BLaER1 treated with 17β-estradiol and CSF1 and Interleukin-3, amounts not matched to agents 10 nM and 100 nM (cell line): ENCODE data around the gene CXXC5.

ENCODE experiments used
- H3K27ac ChIP-seq, 11 experiments: shearing (Covaris generic); formaldehyde crosslinking; 2 replicates each; pipeline ENCODE4 v1.8.1; 2022
- H3K27me3 ChIP-seq, 11 experiments: shearing (Covaris generic); formaldehyde crosslinking; 2 replicates each; pipeline ENCODE4 v1.8.1; 2022
- H3K36me3 ChIP-seq, 11 experiments: shearing (Covaris generic); formaldehyde crosslinking; 2 replicates each; pipeline ENCODE4 v1.8.1; 2022
- H3K4me1 ChIP-seq, 10 experiments: shearing (Covaris generic); formaldehyde crosslinking; 2 replicates each; pipeline ENCODE4 v1.8.1; 2022
- H3K4me2 ChIP-seq, 11 experiments: shearing (Covaris generic); formaldehyde crosslinking; 2 replicates each; pipeline ENCODE4 v1.8.1; 2022
- H3K4me3 ChIP-seq, 10 experiments: shearing (Covaris generic); formaldehyde crosslinking; 2 replicates each; pipeline ENCODE4 v1.8.1; 2022
- H3K9ac ChIP-seq, 11 experiments: shearing (Covaris generic); formaldehyde crosslinking; 2 replicates each; pipeline ENCODE4 v1.8.1; 2022
- H3K9me3 ChIP-seq, 11 experiments: shearing (Covaris generic); formaldehyde crosslinking; replicated peaks in 1 of 11; 2 replicates each; pipeline ENCODE4 v1.8.1; 2022
- H4K20me1 ChIP-seq, 11 experiments: shearing (Covaris generic); formaldehyde crosslinking; 2 replicates each; pipeline ENCODE4 v1.8.1; 2022
- Cebpa-rat ChIP-seq, 11 experiments: shearing (Covaris generic); IDR thresholded peaks; 2 replicates each; pipeline ENCODE4 v1.8.1; 2022

Gene CXXC5

DNA sequence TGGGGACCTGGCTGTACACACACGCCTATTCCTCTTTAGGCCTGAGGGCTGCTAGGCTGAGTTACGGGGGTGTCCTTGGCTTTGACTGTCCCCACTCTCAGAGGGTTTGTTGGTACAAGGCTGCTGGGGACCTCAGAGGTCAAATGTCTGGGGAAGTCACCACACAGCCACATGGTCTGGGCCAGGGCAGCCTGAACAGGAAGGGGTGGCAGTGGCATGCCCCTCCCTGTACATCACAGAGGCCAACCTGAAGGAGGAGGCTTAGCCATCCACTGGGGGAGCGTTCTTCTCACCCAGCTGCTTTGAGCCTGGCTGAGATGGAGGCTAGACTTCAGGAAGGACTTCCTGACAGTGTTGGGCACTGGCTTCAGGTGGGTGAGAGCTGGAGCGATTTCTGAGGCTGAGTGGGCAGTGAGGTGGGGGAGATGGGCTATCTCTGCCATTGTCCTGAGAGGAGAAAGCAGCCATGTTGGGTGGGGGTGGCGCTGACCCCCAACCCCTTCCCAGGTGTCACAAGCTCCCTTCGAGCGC, 36.3 kb downstream of the CXXC5 start:
- TF ChIP-seq Cebpa-rat (IDR thresholded peaks at IDR 0.05), result no peak
- H3K36me3 ChIP-seq, result peaks cover 0 to 31% (median 22%) of the 10 kb centered on the region in 11 experiments; a peak in 19 of 22 replicates
- H3K27ac ChIP-seq, result peak overlapping the region in 8 of 11 experiments; percentile 15 to 79 (median 59); a peak in 15 of 22 replicates
- H3K9me3 ChIP-seq, result no peaks in the 10 kb centered on the region
- no peaks in the 10 kb centered on the region; a peak in 1 of 22 replicates for H3K27me3 ChIP-seq
- peaks cover 57 to 98% (median 90%) of the 10 kb centered on the region in 10 experiments for H3K4me1 ChIP-seq
- peak overlapping the region in 1 of 10 experiments; percentile 24; a peak in 2 of 20 replicates for H3K4me3 ChIP-seq
- H4K20me1 ChIP-seq, result peaks cover 0 to 64% (median 36%) of the 10 kb centered on the region in 11 experiments; a peak in 15 of 22 replicates
- peak overlapping the region in 8 of 11 experiments; percentile 37 to 70 (median 59); a peak in 15 of 22 replicates for H3K9ac ChIP-seq
- H3K4me2 ChIP-seq, result peak overlapping the region; percentile 64 to 96 (median 86)

GRCh38 chr5:139684881-139685749, 37.0 kb downstream of the CXXC5 start:
- no peaks in the 10 kb centered on the region for H3K9me3 ChIP-seq
- H3K4me3 ChIP-seq, result no peak overlapping the region; a peak in 1 of 20 replicates
- H3K4me2 ChIP-seq, result peak overlapping the region; percentile 64 to 96 (median 86)
- H3K36me3 ChIP-seq, result peaks cover 0 to 24% (median 18%) of the 10 kb centered on the region in 11 experiments; a peak in 19 of 22 replicates
- no peaks in the 10 kb centered on the region; a peak in 1 of 22 replicates for H3K27me3 ChIP-seq
- peaks cover 62 to 100% (median 93%) of the 10 kb centered on the region in 10 experiments for H3K4me1 ChIP-seq
- H3K9ac ChIP-seq, result peak overlapping the region in 8 of 11 experiments; percentile 37 to 70 (median 59); a peak in 15 of 22 replicates
- TF ChIP-seq Cebpa-rat (IDR thresholded peaks at IDR 0.05), result no peak
- H4K20me1 ChIP-seq, result peaks cover 0 to 64% (median 29%) of the 10 kb centered on the region in 11 experiments; a peak in 14 of 22 replicates
- H3K27ac ChIP-seq, result peak overlapping the region in 8 of 11 experiments; percentile 10 to 79 (median 59); a peak in 14 of 22 replicates

DNA sequence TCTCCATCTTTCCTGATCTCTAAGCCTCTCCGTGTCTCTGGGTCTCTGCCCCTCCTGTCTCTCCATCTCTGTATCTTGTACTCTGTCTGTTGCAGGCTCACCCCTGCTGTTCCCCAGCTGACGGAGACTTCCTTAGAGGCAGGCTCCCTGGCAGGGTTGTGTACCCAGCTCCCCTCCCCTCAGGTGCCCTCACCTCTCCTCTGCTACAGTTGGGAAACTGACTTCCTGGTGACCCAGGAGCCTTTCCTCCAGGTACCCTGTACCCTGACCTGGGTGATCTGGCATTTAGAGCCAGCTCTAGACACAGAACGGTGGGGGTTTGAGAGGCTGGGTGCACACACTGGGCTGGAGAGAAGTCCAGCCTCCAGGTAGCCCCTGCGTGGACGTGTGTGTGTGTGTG, 37.7 kb downstream of the CXXC5 start:
- H3K4me3 ChIP-seq, result no peak overlapping the region
- peaks cover 0 to 17% (median 11%) of the 10 kb centered on the region in 11 experiments; a peak in 18 of 22 replicates for H3K36me3 ChIP-seq
- H3K27me3 ChIP-seq, result no peaks in the 10 kb centered on the region; a peak in 1 of 22 replicates
- H3K9me3 ChIP-seq, result no peaks in the 10 kb centered on the region
- H3K9ac ChIP-seq, result peak overlapping the region in 1 of 11 experiments; percentile 15; a peak in 1 of 22 replicates
- no peak for TF ChIP-seq Cebpa-rat (IDR thresholded peaks at IDR 0.05)
- peaks cover 65 to 100% (median 96%) of the 10 kb centered on the region in 10 experiments for H3K4me1 ChIP-seq
- H3K27ac ChIP-seq, result no peak overlapping the region
- peaks cover 0 to 57% (median 21%) of the 10 kb centered on the region in 11 experiments; a peak in 13 of 22 replicates for H4K20me1 ChIP-seq
- H3K4me2 ChIP-seq, result peak overlapping the region in 9 of 11 experiments; percentile 28 to 96 (median 86); a peak in 17 of 22 replicates

DNA sequence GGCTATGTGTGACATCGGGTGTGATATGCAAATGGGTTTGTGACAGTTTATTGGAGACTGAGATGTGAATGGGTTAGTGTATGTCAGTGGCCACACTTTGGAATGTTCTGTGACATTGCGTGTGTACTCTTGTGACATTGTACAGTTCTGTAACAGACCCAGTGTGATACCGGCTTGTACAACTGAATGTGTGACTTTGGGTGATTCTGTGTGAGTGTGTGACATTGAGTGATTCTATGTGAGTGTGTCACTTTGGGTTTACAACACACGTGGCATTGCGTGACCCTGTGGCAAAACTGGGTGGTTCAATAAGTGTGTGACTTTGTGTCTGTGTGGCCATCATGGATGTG, 38.2 kb downstream of the CXXC5 start:
- Histone ChIP-seq H3K4me2 (peak overlapping the region; percentile 25 to 96 (median 81); a peak in 19 of 22 replicates), H4K20me1 (peaks cover 0 to 55% (median 20%) of the 10 kb centered on the region in 11 experiments; a peak in 13 of 22 replicates), H3K9ac (peak overlapping the region in 2 of 11 experiments; percentile 4 to 15; a peak in 2 of 22 replicates), H3K27me3 (no peaks in the 10 kb centered on the region; a peak in 1 of 22 replicates), H3K36me3 (peaks cover 0 to 12% (median 6%) of the 10 kb centered on the region in 11 experiments; a peak in 17 of 22 replicates), H3K9me3 (no peaks in the 10 kb centered on the region), H3K4me3 (no peak overlapping the region), H3K4me1 (peaks cover 65 to 97% (median 92%) of the 10 kb centered on the region in 10 experiments), H3K27ac (peak overlapping the region in 1 of 11 experiments; percentile 33; a peak in 1 of 22 replicates)
- TF ChIP-seq Cebpa-rat (IDR thresholded peaks at IDR 0.05), result no peak

GRCh38 chr5:139686706-139687441, 38.7 kb downstream of the CXXC5 start:
- peaks cover 65 to 91% (median 87%) of the 10 kb centered on the region in 10 experiments for H3K4me1 ChIP-seq

DNA sequence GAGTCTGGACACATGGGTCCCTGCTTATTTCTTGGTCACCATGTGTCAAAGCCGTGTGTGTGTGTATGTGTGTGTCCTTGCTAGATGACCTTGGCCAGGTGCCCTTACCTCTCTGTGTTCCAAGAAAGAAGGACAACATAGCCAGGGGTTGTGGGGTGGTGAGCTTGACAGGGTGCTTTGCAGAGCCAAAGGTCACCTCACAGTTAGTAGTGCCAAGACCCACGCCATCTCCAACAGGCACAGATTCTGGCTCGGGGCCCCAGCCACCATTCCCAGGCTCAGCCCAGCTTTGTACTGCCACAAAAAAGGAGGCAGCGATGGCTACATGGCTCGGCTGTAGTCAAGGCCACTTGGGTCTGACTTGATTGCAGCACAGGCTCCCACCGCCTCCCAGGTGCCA, 39.5 kb downstream of the CXXC5 start:
- no peak for TF ChIP-seq Cebpa-rat (IDR thresholded peaks at IDR 0.05)
- Histone ChIP-seq H3K4me2 (peak overlapping the region; percentile 25 to 96 (median 81); a peak in 19 of 22 replicates), H3K9me3 (no peaks in the 10 kb centered on the region), H4K20me1 (peaks cover 0 to 54% (median 18%) of the 10 kb centered on the region in 11 experiments; a peak in 13 of 22 replicates), H3K27me3 (no peaks in the 10 kb centered on the region; a peak in 1 of 22 replicates), H3K4me1 (peaks cover 60 to 89% (median 83%) of the 10 kb centered on the region in 10 experiments), H3K27ac (no peak overlapping the region), H3K4me3 (no peak overlapping the region), H3K9ac (no peak overlapping the region), H3K36me3 (peaks cover 0 to 4% (median 0%) of the 10 kb centered on the region in 11 experiments; a peak in 3 of 22 replicates)

More at GRCh38 chr5:139686706-139687441, 38.7 kb downstream of the CXXC5 start:
- TF ChIP-seq Cebpa-rat (IDR thresholded peaks at IDR 0.05), result no peak
- H3K9ac ChIP-seq, result peak overlapping the region in 1 of 11 experiments; percentile 4; a peak in 1 of 22 replicates
- H4K20me1 ChIP-seq, result peaks cover 0 to 55% (median 20%) of the 10 kb centered on the region in 11 experiments; a peak in 13 of 22 replicates
- H3K9me3 ChIP-seq, result no peaks in the 10 kb centered on the region
- H3K27me3 ChIP-seq, result no peaks in the 10 kb centered on the region; a peak in 1 of 22 replicates
- H3K27ac ChIP-seq, result peak overlapping the region in 1 of 11 experiments; percentile 33; a peak in 1 of 22 replicates
- peaks cover 0 to 7% (median under 1%) of the 10 kb centered on the region in 11 experiments; a peak in 8 of 22 replicates for H3K36me3 ChIP-seq
- peak overlapping the region; percentile 25 to 96 (median 81) for H3K4me2 ChIP-seq
- no peak overlapping the region for H3K4me3 ChIP-seq

DNA sequence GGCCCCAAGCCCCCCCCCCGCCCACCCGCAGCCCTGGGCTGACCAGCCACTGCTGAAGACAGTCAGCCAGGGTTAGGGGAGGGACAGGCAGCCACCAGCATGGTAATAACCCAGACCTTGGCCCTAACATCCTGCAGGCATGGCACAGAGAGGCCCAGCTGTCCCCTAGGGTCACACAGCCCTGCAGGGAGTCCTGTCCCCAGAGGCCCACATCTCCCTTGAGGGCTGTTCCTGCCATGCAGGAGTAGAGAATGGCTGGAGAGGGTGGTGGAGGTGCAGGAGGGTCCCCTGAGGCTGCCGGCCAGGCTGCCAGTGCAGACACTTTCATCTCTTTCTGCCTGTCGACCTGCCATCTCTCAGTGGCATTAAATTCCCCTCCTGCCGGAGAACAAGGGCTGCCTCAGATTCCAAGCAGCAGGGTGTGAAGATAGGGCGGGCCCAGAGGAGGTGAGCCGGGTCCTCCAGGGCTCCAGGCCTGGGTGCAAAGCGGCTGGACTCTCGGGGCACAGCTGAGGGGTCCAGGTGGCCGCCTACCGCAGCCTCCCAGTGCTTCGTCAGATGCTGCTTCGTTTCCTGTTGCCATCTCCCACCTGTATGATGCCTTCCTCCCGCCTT, 40.0 kb downstream of the CXXC5 start:
- H3K27me3 ChIP-seq, result no peaks in the 10 kb centered on the region; a peak in 1 of 22 replicates
- peaks cover 55 to 89% (median 83%) of the 10 kb centered on the region in 10 experiments for H3K4me1 ChIP-seq
- TF ChIP-seq Cebpa-rat (IDR thresholded peaks at IDR 0.05), result no peak
- no peaks in the 10 kb centered on the region for H3K9me3 ChIP-seq
- H3K4me2 ChIP-seq, result peak overlapping the region in 10 of 11 experiments; percentile 72 to 96 (median 82); a peak in 20 of 22 replicates
- H3K4me3 ChIP-seq, result no peak overlapping the region
- no peak overlapping the region for H3K27ac ChIP-seq
- peaks cover 0 to 4% (median 0%) of the 10 kb centered on the region in 11 experiments; a peak in 2 of 22 replicates for H3K36me3 ChIP-seq
- no peak overlapping the region for H3K9ac ChIP-seq
- H4K20me1 ChIP-seq, result peaks cover 0 to 54% (median 18%) of the 10 kb centered on the region in 11 experiments; a peak in 12 of 22 replicates
